A549 treated with DMSO at 1 μM for 4 hours (cell line): ENCODE data around the gene CCL24. TPM values are rescaled to one million over a fixed set of nuclear protein-coding genes. Genes with fewer than 3 reads are reported as not detected.

Source experiments
- total RNA-seq: library from RNA; stranded (reverse); fragments of 200-300 nt; extraction: Qiagen RNA extraction; gene quantifications from 5 replicates; pipeline ENCODE4 v1.2.3, GENCODE V29; 2022; ENCODE audit warnings: low read depth

The CCL24 gene, protein sequence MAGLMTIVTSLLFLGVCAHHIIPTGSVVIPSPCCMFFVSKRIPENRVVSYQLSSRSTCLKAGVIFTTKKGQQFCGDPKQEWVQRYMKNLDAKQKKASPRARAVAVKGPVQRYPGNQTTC
- total RNA-seq = 0.25 to 0.32 TPM in 2 of 5 replicates, not detected in the others

DNA sequence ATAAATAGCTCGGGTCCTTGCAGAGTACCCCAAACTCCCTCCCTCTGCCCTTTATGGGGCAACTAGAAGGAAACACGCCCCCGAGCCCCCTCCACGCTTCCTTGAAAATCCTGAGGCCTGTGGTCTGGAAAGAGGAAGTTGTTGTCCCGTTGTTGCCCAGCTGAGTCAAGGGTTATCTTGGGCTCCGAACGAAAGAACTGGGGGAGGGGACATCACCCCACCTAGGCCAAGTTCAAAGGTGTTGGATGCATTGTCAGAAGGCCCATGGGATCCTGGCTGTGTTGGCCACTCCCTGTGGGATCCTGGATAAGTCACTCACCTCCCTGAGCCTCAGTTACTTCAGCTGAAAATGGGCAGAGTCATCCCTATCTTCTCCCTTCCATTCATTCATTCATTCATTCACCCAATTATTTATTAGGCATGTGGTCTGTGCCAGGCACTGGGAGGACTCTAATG, at the start of gene CCL24:
TSS of gene CCL24 (minus strand) at position 26 of the 456 bp plus-strand sequence. CDS start 91 bp downstream, outside the sequence.

DNA sequence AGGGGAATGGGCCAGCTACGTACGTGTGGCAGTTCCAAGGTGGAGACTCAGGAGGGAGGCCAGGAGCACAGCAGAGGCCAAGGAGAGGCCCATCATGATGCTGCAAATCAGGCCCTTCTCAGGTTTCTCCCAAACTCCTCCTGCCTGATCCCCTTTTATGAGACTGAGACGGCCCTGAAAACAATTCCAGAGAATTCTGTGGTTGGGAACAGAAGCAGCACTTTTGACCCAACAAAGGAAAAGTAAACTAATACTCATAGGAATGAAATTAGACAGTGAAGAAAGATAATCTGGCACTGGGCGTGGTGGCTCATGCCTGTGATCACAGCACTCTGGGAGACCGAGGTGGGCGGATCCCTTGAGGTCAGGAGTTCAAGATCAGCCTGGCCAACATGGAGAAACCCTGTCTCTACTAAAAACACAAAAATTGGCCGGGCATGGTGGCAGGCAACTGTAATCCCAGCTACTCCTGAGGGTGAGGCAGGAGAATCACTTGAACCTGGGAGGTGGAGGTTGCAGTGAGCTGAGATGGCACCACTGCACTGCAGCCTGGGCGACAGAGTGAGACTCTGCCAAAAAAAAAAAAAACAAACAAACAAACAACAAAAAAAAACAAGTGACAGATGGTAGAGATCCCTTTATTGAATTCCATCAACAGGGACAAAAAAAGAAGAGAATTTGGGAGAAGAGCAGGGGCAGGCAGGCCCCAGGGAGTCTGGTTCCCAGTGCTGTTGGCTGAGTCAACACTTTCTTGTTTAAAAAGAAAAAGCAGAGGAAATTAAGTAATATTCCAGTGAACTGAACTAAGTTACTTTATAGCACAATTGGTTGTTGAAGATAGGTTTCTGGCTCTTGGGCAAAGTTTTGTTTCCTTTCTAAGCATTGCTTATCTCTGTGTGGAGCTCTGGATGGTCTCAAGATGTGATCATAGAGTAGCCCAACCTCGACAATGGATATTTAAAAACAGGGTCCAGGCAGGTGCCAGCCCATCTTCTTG, 41.2 kb downstream of the CCL24 start, which contains the start of gene CCL26:
TSS of gene CCL26 (minus strand) at position 131 of the 997 bp plus-strand sequence. CDS start at position 96, 35 bp downstream.

Other genes with a start within 250 kb of the CCL24 start
- 17.6 to 21.7 TPM (median 19.2 TPM) in 5 replicates for gene HIP1, start 74.9 kb downstream of the CCL24 start, total RNA-seq
- gene CCL26, start 41.6 kb downstream of the CCL24 start, total RNA-seq = 7.7 to 11.2 TPM (median 9.4 TPM) in 5 replicates
- 78.1 to 97.0 TPM (median 90.1 TPM) in 5 replicates for gene RHBDD2, start 65.2 kb upstream of the CCL24 start, total RNA-seq
- gene POR, start 101.3 kb upstream of the CCL24 start, total RNA-seq = 122 to 169 TPM (median 154 TPM) in 5 replicates
- gene TMEM120A, start 180.8 kb upstream of the CCL24 start, total RNA-seq = 39.6 to 42.6 TPM (median 39.9 TPM) in 5 replicates
- gene STYXL1, start 234.2 kb upstream of the CCL24 start, total RNA-seq = 38.8 to 42.5 TPM (median 40.4 TPM) in 5 replicates
- 325 to 399 TPM (median 370 TPM) in 5 replicates for gene MDH2, start 234.3 kb upstream of the CCL24 start, total RNA-seq